ENCODE results near the gene NAPA.
A peak's percentile ranks its signal among the peaks of the same experiment; 100 is the strongest.

NAPA gene

DNA sequence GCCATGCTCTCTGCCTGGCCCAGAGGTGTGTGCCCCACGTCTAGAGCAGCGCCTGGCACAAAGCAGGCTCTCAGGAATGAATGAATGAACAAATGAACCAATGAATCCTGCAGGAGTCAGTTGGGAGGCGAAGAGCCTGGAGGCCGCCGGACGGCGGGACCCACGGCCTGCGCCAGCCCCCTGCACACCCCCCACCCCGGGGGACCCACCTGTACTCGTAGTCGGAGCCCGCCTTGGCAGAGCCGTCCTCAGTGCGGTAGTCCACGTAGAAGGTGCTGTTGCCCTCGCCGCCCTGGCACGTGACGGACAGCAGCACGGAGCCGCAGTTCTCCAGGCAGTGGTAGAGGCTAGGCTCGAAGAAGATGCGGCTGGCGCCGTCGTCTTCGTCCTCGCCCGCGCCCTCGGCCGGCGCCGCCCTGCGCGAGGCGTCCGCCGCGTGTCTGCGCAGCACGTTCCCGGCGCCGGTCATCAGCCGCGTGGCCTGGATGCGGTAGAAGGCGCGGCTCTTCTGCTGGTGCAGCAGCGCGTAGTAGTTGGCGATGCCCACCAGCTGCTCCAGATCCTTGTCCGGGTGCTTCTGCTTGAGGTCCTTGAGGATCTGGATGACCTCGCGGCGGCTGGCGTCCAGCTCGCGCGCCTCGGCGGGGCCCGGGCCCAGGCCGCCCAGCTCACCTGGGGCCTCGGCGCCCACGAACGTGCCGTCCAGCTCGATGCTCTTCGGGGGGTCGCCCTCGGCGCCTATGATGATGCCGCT, 58.0 kb downstream of the NAPA start:
- DNase-seq, result no peak

DNA sequence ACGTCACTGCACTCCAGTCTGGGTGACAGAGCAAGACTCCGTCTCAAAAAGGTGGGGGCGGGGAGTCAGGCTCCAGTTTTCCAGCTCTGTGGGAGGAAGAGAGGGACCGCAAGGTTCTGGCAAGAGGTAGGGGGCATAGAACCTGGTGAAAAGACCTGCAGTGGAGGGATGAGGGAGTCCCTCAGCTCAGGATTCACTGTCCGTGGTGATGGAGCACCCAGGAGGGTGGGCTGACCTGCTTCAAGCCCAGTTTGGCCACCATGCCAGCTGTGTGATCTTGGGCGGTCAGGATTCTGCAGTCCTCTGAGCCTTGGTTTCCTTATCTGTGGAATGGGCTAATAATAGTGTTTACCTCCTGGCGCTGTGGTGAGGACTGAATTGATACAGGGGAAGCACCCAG, 64.4 kb downstream of the NAPA start:
- DNase-seq, result no peak

DNA sequence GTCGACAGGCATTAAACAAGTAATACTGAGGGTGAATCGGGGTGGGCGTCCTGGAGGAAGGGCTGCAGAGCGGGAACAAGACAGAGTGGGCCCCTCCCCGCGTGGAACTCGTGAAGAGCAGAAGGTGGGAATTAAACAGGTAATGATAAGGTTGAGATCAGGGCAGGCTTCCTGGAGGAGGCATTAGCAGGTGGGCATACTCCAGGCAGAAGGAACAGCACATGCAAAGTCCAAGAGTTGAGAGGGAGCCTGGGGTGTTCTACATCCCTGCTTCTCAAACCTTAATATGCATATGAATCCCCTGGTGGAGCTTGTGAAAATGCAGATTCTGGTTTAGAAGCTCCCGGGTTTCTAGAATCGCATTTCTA, 66.5 kb downstream of the NAPA start:
- no peak for DNase-seq

DNA sequence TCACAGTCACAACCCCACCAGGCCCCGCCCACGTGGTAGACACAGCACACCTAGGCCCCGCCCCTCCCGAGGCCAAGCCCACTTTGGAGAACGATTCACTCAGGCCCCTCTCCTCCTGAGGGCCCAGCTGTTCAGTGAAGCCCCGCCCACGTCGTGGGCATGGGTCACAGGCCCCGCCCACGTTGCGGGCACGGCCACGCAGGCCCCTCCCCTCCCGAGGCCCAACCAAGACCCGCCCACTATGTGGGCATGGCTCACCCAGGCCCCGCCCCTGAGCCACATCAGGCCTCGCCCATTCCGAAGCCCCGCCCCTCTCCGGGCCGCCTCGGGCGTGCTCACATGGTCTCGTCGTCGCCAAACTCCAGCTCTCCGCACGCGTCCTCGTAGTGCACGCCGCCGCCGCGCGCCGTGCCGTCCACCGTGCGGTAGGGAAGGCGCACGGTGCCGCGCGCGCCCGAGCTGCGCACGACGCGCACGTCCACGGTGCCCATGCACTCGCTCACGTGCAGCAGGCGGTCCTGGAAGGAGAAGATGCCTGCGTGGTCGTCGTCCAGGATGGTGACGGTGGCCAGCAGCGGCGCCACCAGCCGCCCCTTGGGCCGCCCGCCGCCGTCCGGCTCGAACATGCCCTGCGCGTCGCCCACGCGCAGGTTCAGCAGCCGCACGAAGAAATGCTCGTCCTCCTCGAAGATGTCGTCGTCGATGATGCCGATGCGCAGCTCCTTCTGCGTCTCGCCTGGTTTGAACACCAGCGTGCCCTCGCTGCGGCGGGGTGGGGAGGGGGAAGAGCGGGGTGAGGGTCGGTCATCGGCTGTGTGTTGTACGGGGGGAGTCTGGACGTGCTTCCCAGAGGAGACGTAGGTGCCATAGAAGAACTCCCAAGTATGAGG, 67.1 kb downstream of the NAPA start:
- DNase-seq, result peak; percentile 47 to 64

DNA sequence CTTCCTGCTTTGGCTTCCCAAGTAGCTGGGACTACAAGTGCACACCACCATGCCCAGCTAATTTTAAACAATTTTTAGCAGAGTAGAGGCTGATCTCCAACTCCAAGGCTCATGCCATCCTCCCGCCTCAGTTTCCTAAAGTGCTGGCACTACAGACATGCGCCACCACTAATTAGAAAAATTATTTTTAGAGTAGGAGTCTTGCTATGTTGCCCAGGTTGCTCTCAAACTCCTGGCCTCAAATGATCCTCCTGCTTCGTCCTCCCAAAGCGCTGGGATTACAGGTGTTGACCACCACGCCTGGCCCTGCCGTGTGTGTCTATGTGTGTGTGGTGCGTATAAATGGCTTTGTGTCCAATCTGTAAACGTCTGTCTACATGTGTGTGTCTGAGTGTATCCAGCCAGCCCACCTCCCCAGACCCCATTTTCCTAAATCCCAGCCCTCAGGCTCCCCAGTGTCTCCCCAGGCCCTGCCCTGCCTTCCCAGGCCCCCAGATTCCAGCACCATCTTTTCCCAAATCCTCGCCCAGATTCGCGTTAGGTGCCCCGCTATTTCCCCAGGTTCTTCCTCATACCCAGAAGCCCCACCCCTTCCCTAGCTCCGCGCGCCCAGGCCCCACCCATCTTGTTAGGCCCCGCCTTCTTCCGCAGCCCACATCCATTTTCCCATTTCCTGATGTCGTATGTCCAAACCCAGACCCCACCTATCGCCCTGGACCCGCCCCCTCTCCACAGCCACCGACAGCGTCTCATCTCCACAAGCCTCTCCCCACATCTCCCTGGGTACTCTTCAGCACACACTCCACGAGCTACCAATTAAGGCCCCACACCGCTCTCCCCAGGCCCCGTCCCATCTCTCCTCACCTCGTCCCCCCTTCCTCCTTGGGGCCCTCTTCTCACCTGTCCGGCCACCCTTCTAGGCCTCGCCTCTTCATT, 68.1 kb downstream of the NAPA start:
- DNase-seq, result peak; percentile 33 to 45

DNA sequence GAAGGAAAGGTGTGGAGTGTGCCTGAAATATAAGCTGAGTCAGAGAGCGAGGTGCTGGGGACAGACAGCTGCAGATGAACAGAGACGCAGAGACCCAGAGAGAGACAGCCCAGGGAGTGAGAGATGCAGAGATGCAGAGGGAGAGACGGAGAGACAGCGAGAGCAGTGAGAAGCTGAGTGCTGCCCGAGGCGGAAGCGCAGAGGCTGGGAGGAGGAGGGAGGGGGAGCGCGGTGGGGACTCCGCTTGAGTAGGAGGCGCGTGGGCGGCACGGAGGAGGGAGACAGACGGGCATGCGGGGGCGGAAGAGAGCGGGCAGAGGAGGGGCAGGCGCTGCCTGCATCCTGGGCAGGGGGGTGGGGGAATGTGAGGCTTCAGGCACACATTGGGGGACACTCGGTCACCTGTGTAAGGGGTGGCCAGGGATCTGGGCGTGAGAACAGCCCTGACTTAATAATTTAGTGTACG, 68.9 kb downstream of the NAPA start:
- no peak for DNase-seq

DNA sequence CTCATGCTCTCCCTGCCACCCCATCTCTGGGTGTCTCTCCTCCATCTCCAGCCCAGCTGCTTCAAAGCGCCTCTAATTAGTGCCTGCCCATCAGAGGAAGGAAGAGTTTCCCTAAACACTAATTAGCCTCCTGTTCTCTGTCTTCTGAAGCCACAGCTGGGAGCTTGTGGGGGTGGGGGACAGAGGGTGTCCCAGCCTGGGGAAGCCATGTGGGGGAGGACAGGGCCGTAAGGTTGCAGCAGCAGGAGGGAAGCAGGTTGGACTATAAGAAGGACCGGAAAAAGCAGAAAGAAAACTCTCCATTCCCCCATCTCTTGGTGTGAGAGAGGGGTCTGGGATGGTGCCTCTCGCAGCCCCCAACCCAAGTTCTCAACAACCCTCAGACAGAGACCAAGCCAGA, 69.3 kb downstream of the NAPA start:
- DNase-seq, result no peak

DNA sequence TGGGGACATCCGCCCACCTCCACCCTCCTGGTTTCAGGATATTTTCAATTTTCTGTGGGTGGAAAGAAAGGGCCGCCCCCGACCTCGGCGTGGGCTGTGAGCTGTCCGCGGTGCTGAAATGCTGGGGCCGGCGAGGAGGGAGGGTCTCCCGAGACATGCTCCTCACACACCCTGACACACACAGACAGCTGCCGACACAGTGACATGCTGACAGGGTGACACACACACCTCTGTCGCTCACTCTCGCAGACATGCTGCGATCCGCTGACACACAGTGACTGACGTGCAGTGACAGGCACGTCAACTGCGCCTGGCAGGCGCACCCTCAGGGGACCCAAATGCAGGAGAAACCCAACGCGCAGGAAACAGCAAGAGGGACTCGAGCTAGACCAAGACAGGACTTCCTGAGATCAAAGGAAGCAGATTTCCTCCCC, 70.5 kb downstream of the NAPA start:
- DNase-seq, result no peak

DNA sequence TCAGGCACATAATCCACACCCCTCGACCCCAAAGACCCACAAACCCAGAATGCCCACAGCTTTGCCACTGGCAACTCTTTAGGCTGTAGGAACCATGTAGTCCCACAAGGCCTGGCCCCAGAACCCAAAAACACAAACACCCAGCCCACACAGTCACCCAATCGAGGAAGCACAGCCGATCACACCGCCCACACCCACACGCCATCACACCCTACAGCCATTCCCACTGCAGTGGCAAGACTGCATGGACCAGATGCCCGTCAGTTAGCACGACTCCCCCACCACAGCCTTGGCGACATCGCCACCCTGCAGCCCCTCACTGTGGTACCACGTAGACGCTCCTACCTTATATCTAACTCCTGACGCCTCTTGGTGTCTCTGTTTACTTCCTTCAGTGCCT, 71.5 kb downstream of the NAPA start:
- DNase-seq, result peak in 1 of 2 donors; percentile 31

DNA sequence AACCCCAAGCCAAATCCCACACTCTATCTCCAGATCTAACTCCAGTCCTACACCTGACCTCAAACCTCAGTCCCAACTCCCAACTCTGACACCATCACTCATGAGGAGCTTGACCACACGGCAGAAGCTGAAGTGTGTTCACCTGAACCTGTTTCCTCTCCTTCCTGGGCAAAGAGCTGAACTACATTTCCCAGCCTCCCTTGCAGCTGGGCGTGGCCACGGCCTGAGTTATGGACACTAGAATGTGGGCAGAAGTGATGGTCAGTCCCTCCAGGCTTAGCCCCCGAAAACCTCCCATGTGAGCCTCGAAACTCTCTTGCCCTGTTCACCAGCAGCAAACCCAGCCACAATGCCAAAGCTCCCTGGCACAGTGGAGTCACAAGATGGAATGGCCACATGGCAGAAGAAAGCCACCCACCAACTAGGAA, 76.1 kb downstream of the NAPA start:
- DNase-seq, result no peak
